Left lobe of liver (tissue), 2 donors: ENCODE results near the gene TAF4. TPM values are rescaled to one million over a fixed set of nuclear protein-coding genes. Genes with fewer than 3 reads are reported as not detected.

Source experiments
- ATAC-seq: fragments of 200-7000 bp; cut with Tn5 transposase; one replicate; pipeline ENCODE4 v1.9.1; 2020; ENCODE audit warnings: mild to moderate bottlenecking, moderate library complexity
- DNase-seq: peaks from one replicate; pipeline ENCODE4 v3.0.0-alpha.2; 2020; ENCODE audit warnings: low spot score
- total RNA-seq: library from RNA; stranded (reverse); gene quantifications from one replicate; pipeline ENCODE4 v1.2.1, GENCODE V29; 2021
- donor health status: DM: no; HTN: no; CAD: no; lungs with moderate emphysema.
- donor health status: DM: no; HTN: yes; CAD: no.

TAF4 gene
- total RNA-seq, 1 donor from 2014 or later, result 11.3 TPM

- no peak for ATAC-seq
- DNase-seq, result peak; percentile 18
These were observed 129.6 kb downstream of the TAF4 start for GRCh38 chr20:61935926-61936700.

GRCh38 chr20:61934716-61935530, 130.8 kb downstream of the TAF4 start:
- ATAC-seq (no peak), DNase-seq (peak; percentile 10)

DNA sequence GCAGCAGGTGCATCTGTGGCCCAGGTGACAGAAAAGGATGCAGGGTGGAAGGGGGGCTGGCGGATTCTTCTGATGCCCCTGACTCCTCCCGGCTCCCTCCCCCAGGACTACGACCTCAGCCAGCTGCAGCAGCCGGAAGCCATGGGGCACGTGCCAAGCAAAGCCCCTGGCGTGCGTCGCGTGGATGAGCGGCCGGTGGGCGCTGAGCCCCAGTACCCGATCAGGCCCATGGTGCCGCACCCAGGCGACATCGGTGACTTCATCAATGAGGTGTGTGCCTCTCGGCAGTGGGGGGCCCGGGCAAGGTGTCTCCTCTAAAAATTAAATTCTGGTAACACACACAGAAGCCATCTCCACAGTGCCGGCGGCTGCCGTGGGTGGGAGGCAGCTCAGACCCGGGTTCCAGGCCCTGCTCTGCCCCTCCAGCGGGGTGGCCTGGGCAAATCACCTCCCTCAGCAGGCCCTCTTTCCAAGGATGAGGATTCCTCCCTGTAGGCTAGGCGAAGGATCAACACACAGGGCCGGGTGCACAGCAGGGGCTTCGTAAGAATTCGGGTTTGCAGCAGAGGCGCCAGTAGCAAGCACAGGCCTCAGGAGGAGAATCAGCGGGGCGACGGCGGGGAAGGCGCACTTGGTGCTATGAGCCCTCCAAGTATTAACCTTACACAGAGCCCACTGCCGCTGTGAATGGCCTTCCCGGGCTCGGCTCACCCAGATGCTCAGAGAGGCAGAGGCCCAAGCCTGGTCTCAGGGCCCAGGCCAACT, 131.5 kb downstream of the TAF4 start:
- DNase-seq, result peak; percentile 39
- ATAC-seq, result no peak

GRCh38 chr20:61933481-61933950, 132.2 kb downstream of the TAF4 start:
- DNase-seq, result no peak
- ATAC-seq, result no peak

- ATAC-seq, result no peak
- DNase-seq, result peak; percentile 37
These were observed 132.8 kb downstream of the TAF4 start for GRCh38 chr20:61932711-61933480.

DNA sequence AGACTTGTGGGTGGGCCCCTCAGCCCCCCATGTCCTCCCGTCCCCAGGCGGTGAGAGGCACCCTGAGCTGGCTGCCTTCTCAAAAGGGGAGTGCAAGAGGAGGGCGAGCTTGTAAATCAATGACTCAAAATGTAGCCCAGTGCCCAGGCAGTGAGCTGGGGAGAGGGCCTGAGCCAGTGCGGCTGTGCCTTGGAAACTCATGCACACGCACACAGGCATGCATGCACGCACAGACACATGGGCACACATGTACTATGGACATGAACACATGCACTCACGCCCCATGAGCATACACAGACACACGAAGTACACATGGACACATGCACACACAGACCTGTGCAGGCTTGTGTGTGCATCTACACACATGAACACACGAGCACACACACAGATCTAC, 133.5 kb downstream of the TAF4 start:
- ATAC-seq (no peak), DNase-seq (no peak)

DNA sequence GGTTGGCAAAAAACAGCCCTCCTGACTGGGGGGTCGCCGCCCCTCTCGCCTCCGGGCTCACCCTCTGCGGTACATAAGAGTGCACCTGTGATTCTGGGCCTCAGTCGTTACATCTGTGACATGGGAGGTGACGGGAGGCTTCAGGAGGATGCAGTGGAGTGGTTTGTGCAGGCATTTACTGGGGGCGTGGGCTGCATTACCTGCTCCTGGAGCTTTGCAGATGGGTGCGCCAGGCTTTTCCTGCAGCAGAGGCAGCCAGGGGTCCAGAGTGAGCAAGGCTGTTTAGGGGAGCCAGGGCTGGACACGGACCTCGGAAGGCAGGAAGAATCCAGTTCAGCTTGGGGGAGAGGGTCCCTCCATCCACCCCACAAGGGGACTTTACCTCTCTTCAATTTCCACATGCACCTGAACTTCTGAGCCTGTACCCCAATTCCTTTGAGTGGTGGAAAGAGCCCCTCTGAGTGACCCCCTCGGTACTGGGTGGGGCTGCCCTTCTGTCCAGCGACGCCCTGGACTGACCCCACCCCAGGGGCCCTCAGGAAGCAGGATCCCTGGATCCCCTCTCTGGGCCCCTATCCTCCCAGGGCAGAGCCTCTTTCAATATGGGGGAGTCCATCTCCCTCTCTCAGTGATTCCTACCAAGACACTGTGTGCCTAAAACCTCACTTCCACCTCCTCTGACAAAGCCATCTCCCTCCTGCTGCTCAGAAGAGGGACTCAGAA, 134.0 kb downstream of the TAF4 start:
- DNase-seq (no peak), ATAC-seq (no peak)

- ATAC-seq (no peak), DNase-seq (no peak)
These were observed 134.8 kb downstream of the TAF4 start for GRCh38 chr20:61930776-61931475.

GRCh38 chr20:61929971-61930666, 135.6 kb downstream of the TAF4 start:
- no peak for ATAC-seq
- no peak for DNase-seq

DNA sequence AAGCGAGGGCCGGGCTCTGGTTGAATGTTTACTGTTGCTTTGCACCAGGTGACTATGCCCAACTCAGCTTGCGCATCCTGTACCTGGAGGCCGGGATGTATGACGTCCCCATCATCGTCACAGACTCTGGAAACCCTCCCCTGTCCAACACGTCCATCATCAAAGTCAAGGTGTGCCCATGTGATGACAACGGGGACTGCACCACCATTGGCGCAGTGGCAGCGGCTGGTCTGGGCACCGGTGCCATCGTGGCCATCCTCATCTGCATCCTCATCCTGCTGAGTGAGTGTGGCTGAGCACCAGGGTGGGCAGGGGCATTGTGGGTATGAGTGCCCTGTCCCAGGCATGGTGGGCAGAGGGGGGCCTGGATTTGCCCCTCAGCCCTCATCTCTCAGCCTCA, 136.1 kb downstream of the TAF4 start:
- no peak for DNase-seq
- no peak for ATAC-seq

DNA sequence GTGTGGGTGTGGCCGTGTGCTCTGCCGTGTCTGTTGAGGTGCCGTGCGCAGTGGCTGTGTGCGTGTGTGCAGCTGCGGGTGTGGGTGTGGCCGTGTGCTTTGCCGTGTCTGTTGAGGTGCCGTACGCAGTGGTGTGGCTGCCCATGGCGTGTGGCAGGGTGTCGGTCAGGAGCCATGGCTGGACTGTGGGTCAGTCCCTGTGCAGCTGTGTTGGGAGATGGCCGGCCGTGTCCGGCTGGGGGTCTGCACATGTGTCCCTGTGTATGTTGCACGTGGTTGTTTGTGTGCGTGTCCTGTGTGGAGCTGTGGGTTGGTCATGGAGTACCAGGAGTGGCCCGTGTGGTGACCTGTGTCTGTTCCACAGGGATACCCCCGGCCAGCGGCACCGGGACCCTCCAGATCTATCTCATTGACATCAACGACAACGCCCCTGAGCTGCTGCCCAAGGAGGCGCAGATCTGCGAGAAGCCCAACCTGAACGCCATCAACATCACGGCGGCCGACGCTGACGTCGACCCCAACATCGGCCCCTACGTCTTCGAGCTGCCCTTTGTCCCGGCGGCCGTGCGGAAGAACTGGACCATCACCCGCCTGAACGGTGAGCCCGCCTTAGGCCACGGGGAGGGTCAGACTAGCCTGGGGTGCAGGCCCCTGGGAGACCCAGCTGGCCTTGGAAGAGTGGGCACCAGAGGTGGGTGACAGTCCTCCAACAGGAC, 137.7 kb downstream of the TAF4 start:
- no peak for DNase-seq
- ATAC-seq, result no peak

DNA sequence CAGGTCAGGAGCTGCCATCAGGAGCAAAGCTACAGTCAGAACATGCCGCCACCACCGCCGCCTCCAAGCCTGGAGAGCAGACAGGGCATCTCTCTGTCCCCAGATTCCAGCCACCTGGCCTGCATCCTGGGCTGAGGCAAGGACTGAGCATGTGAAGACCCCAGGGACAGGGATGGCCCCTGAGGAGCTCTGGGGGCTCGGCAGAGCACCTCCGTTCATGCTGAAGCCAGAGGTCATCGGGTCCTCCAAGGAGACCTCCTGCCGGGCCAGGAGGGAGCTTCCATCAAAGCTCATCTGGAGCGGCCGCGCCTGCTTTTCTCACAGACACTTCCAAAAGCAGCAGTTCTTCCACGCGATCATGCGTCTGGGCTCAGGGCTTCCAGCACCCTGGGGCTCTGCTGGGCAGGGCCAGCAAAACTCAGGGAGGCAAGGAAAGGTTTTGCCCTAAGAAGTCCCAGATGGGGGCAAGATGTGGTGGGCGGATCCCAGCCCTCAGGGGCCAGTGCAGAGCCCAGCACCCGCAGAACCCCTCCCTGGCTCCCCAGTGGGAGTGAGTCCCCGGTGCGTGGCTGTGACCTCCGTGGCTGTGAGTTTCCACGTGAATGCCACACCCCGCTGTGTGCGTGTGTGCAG, 138.4 kb downstream of the TAF4 start:
- no peak for DNase-seq
- no peak for ATAC-seq

DNA sequence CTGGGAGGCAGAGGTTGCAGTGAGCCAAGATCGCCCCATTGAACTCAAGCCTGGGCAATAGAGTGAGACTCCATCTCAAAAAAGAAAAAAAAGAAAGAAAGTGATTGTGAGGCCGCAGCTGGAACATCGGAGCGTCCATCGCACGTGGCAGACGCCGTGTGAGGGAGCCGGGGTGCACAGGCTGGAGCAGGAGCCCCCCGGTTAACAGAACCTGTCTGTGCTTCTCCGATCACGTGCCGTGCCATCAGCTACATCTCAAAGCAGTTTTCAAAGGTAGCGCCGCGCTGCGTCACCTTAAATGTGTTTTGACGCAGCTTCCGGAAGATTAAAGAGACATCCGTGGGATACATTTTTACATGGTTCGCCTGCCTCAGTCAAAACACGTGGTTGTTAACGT, 138.9 kb downstream of the TAF4 start:
- ATAC-seq (no peak), DNase-seq (no peak)

DNA sequence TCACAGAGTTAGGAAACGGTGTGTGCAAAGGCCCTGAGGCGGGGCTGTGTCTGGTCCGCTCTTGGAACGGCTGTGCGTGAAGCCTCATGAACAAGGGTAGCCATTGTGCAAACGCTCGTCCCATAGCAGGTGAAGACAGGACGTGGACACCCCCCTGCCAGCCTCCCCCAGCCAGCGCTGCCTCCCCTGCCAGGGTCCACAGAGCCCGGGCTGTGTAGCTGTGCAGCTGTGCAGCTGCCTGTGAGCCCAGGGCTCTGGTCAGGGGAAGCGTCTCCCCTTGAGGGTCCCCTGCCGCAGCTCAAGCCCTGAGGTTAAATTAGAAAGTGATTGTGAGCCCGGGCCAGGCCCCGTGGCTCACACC, 139.4 kb downstream of the TAF4 start:
- ATAC-seq (no peak), DNase-seq (no peak)

- ATAC-seq (no peak), DNase-seq (no peak)
These were observed 140.0 kb downstream of the TAF4 start for GRCh38 chr20:61925555-61926252.

DNA sequence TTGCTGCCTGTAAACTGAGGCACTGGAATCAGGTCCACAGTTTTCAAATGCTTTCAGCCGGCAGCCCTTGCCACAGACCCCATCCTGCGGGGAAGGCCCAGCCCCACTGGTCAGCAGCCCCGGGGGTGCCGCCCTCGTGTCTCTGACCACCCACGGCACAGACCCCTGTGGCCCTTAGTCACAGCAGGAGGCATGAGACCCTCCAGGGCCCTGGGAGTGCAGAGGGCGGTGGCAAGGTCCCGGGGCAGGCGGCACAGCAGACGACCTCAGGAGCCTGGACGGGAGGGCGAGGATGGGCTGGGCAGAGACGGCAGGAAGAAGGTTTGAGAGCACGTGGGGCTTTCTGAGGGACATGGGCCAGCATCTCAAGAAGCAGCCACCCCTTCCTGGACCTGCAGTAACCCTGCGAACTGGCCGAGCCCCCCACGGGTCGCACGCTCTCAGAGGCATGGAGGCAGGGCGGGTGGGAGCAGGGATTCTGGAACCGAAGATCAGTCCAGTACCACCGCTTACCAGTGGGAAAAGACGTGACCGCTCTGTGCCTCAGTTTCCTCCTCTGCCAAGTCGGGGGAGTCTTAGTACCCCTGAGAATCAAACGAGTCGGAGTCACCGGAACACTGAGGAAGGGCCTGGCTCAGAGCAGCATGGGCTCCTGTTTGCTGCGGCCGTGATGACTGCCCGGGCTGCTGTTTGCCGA, 140.7 kb downstream of the TAF4 start:
- no peak for DNase-seq

More for the DNA sequence above, 140.7 kb downstream of the TAF4 start:
- no peak for ATAC-seq
